T-helper 17 cell (primary cell): ENCODE data around the gene FEZF1. TPM values are rescaled to one million over a fixed set of nuclear protein-coding genes. Genes with fewer than 3 reads are reported as not detected.
"Not testable (repeated sequence)": the region's sequence is repeated elsewhere in the genome, so short reads cannot be mapped to it uniquely, and the experiment has no call there.

ENCODE experiments used
- ATAC-seq: fragments of 150-1000 bp; cut with Tn5 transposase; 2 replicates; pipeline ENCODE4 v1.10.0; 2021; ENCODE audit warnings: mild to moderate bottlenecking, moderate library complexity
- DNase-seq, 3 donors: peaks; one replicate each; pipeline versions ENCODE4 v3.0.0 to v3.0.0-alpha.2; 2020 to 2021
- H3K9me3 ChIP-seq: one replicate; pipeline ENCODE4 v1.7.0; 2013; ENCODE audit warnings: low read length, mild to moderate bottlenecking; ENCODE audit not compliant: control insufficient read depth, poor library complexity, severe bottlenecking
- H3K27ac Mint-ChIP-seq: one replicate; pipeline ENCODE4 v1.8.0; 2022; ENCODE audit warnings: mild to moderate bottlenecking, moderate library complexity, mixed read lengths
- H3K27me3 Mint-ChIP-seq: one replicate; pipeline ENCODE4 v1.8.0; 2022; ENCODE audit warnings: mixed read lengths
- H3K36me3 Mint-ChIP-seq: one replicate; pipeline ENCODE4 v1.8.0; 2022; ENCODE audit warnings: low read depth, mixed read lengths
- H3K4me1 Mint-ChIP-seq: one replicate; pipeline ENCODE4 v1.8.0; 2022; ENCODE audit warnings: mild to moderate bottlenecking, mixed read lengths
- H3K4me3 Mint-ChIP-seq: one replicate; pipeline ENCODE4 v1.8.0; 2022; ENCODE audit warnings: mild to moderate bottlenecking, moderate library complexity, mixed read lengths
- total RNA-seq, 4 donors: library from RNA in 2 of 4; stranded (reverse) in 2 of 4; gene quantifications; one replicate each; pipeline ENCODE4 v1.2.3 and lab custom pipeline; 2022 to 2026

The FEZF1 gene
- total RNA-seq, 2 donors from 2014 or later, result not detected

- no peaks in the 10 kb centered on the region for H3K4me1 Mint-ChIP-seq
- no peak for DNase-seq
Measured at GRCh38 chr7:122302761-122303530, 1.6 kb downstream of the FEZF1 start.

GRCh38 chr7:122301858-122302760 is 2.4 kb downstream of the FEZF1 start:
- DNase-seq (no peak), ATAC-seq (no peak)
- peaks cover 74% of the 10 kb centered on the region for H3K27me3 Mint-ChIP-seq
- H3K27ac Mint-ChIP-seq, result no peak overlapping the region
- H3K4me1 Mint-ChIP-seq, result no peaks in the 10 kb centered on the region
- no peak overlapping the region for H3K4me3 Mint-ChIP-seq
- H3K36me3 Mint-ChIP-seq, result peaks cover 4% of the 10 kb centered on the region
- no peaks in the 10 kb centered on the region for H3K9me3 ChIP-seq

More at GRCh38 chr7:122302761-122303530, 1.6 kb downstream of the FEZF1 start:
- H3K9me3 ChIP-seq, result no peaks in the 10 kb centered on the region
- Mint-ChIP-seq H3K27me3 (peaks cover 74% of the 10 kb centered on the region), H3K36me3 (peaks cover 4% of the 10 kb centered on the region), H3K27ac (no peak overlapping the region), H3K4me3 (no peak overlapping the region)
- no peak for ATAC-seq

- Mint-ChIP-seq H3K27ac (no peak overlapping the region), H3K36me3 (peaks cover 4% of the 10 kb centered on the region), H3K27me3 (peaks cover 68% of the 10 kb centered on the region), H3K4me3 (no peak overlapping the region), H3K4me1 (no peaks in the 10 kb centered on the region)
- no peaks in the 10 kb centered on the region for H3K9me3 ChIP-seq
- DNase-seq, result no peak
- no peak for ATAC-seq
Measured at GRCh38 chr7:122300956-122301833, 3.4 kb downstream of the FEZF1 start.

GRCh38 chr7:122300211-122300932 is 4.2 kb downstream of the FEZF1 start:
- Mint-ChIP-seq H3K36me3 (peaks cover 4% of the 10 kb centered on the region), H3K27ac (no peak overlapping the region), H3K27me3 (peaks cover 60% of the 10 kb centered on the region), H3K4me1 (no peaks in the 10 kb centered on the region), H3K4me3 (no peak overlapping the region)
- ATAC-seq (no peak), DNase-seq (no peak)
- no peaks in the 10 kb centered on the region for H3K9me3 ChIP-seq

- no peaks in the 10 kb centered on the region for H3K9me3 ChIP-seq
- DNase-seq (no peak), ATAC-seq (no peak)
- H3K4me3 Mint-ChIP-seq, result no peak overlapping the region
- no peaks in the 10 kb centered on the region for H3K4me1 Mint-ChIP-seq
- no peak overlapping the region for H3K27ac Mint-ChIP-seq
- H3K36me3 Mint-ChIP-seq, result peaks cover 2% of the 10 kb centered on the region
- H3K27me3 Mint-ChIP-seq, result peaks cover 59% of the 10 kb centered on the region
Measured at GRCh38 chr7:122299624-122300210, 4.8 kb downstream of the FEZF1 start.

GRCh38 chr7:122298618-122299017 is 5.9 kb downstream of the FEZF1 start:
- Mint-ChIP-seq H3K27ac (no peak overlapping the region), H3K36me3 (peaks cover 2% of the 10 kb centered on the region), H3K4me1 (no peaks in the 10 kb centered on the region), H3K4me3 (no peak overlapping the region), H3K27me3 (peaks cover 49% of the 10 kb centered on the region)
- DNase-seq (no peak), ATAC-seq (no peak)
- H3K9me3 ChIP-seq, result no peaks in the 10 kb centered on the region

GRCh38 chr7:122298131-122298530 is 6.4 kb downstream of the FEZF1 start:
- ATAC-seq (no peak), DNase-seq (no peak)
- Mint-ChIP-seq H3K27ac (no peak overlapping the region), H3K36me3 (peaks cover 1% of the 10 kb centered on the region), H3K4me3 (no peak overlapping the region), H3K4me1 (no peaks in the 10 kb centered on the region), H3K27me3 (peaks cover 48% of the 10 kb centered on the region)
- H3K9me3 ChIP-seq, result no peaks in the 10 kb centered on the region

- Mint-ChIP-seq H3K4me1 (no peaks in the 10 kb centered on the region), H3K27ac (no peak overlapping the region), H3K27me3 (no peaks in the 10 kb centered on the region), H3K4me3 (no peak overlapping the region), H3K36me3 (no peaks in the 10 kb centered on the region)
- DNase-seq (no peak), ATAC-seq (no peak)
- H3K9me3 ChIP-seq, result no peaks in the 10 kb centered on the region
Measured at GRCh38 chr7:122291189-122291588, 13.4 kb downstream of the FEZF1 start.

GRCh38 chr7:122290476-122290875 is 14.1 kb downstream of the FEZF1 start:
- Mint-ChIP-seq H3K4me1 (no peaks in the 10 kb centered on the region), H3K27ac (no peak overlapping the region), H3K27me3 (no peaks in the 10 kb centered on the region), H3K4me3 (no peak overlapping the region), H3K36me3 (no peaks in the 10 kb centered on the region)
- no peaks in the 10 kb centered on the region for H3K9me3 ChIP-seq
- no peak for DNase-seq
- no peak for ATAC-seq

- no peaks in the 10 kb centered on the region for H3K9me3 ChIP-seq
- H3K27ac Mint-ChIP-seq, result no peak overlapping the region
- no peaks in the 10 kb centered on the region for H3K36me3 Mint-ChIP-seq
- H3K4me1 Mint-ChIP-seq, result no peaks in the 10 kb centered on the region
- ATAC-seq (no peak), DNase-seq (no peak)
- no peak overlapping the region for H3K4me3 Mint-ChIP-seq
- no peaks in the 10 kb centered on the region for H3K27me3 Mint-ChIP-seq
Measured at GRCh38 chr7:122289426-122289825, 15.1 kb downstream of the FEZF1 start.

- H3K4me3 Mint-ChIP-seq, ATAC-seq, H3K36me3 Mint-ChIP-seq, H3K27me3 Mint-ChIP-seq, H3K9me3 ChIP-seq, H3K27ac Mint-ChIP-seq, H3K4me1 Mint-ChIP-seq, DNase-seq: not testable (repeated sequence)
Measured at GRCh38 chr7:122284608-122285007, 19.9 kb downstream of the FEZF1 start.

- H3K9me3 ChIP-seq, result no peaks in the 10 kb centered on the region
- DNase-seq (no peak), ATAC-seq (no peak)
- Mint-ChIP-seq H3K27ac (no peak overlapping the region), H3K36me3 (no peaks in the 10 kb centered on the region), H3K27me3 (no peaks in the 10 kb centered on the region), H3K4me3 (no peak overlapping the region), H3K4me1 (no peaks in the 10 kb centered on the region)
Measured at GRCh38 chr7:122273117-122273516, 31.4 kb downstream of the FEZF1 start.
